Caco-2 (cell line): ENCODE measurements around the gene MPPED1. TPM values are rescaled to one million over a fixed set of nuclear protein-coding genes. Genes with fewer than 3 reads are reported as not detected.

Experiments used
- BruUV-seq: library from RNA; stranded (reverse); fragments of 400-500 nt; replicated peaks from 2 replicates; lab custom pipeline; 2021; lab: Mats Ljungman, UMichigan
- CTCF ChIA-PET: fragments of 300-600 bp; sonication (Branson Sonifier 250); formaldehyde crosslinking; loops from one replicate; lab custom pipeline; 2022; ENCODE audit warnings: antibody characterized with exemption; lab: Charles Lee
- POLR2A ChIA-PET: fragments of 300-600 bp; sonication (Branson Sonifier 250); formaldehyde crosslinking; loops from one replicate; lab custom pipeline; 2022; ENCODE audit warnings: antibody characterized with exemption; lab: Charles Lee
- DNase-seq, 2 experiments: peaks; one replicate each; pipeline versions ENCODE4 v3.0.0 to v3.0.0-alpha.2; 2020 to 2022
- H3K27me3 ChIP-seq: replicated peaks from 2 replicates; pipeline ENCODE4 v1.6.0; 2011; ENCODE audit warnings: low read length; ENCODE audit not compliant: control insufficient read depth, insufficient read depth
- H3K36me3 ChIP-seq: 2 replicates; pipeline ENCODE4 v1.5.1; 2011; ENCODE audit warnings: low read length; ENCODE audit not compliant: control insufficient read depth, insufficient read depth
- H3K4me1 ChIP-seq: fragments of 250-450 bp; sonication (Bioruptor Pico); 2 replicates; pipeline ENCODE4 v1.5.1; 2020; ENCODE audit warnings: mild to moderate bottlenecking
- H3K4me3 ChIP-seq: 2 replicates; pipeline ENCODE4 v1.5.1; 2011; ENCODE audit warnings: low read depth, mild to moderate bottlenecking, control low read depth, low read length
- H3K9me3 ChIP-seq: fragments of 250-450 bp; sonication (Bioruptor Pico); 2 replicates; pipeline ENCODE4 v1.5.1; 2020; ENCODE audit warnings: mild to moderate bottlenecking, moderate library complexity
- H3K27ac Mint-ChIP-seq: one replicate; pipeline ENCODE4 v1.8.0; 2022; ENCODE audit warnings: mixed read lengths; ENCODE audit not compliant: unreplicated experiment
- H3K27me3 Mint-ChIP-seq: one replicate; pipeline ENCODE4 v1.8.0; 2022; ENCODE audit warnings: mixed read lengths; ENCODE audit not compliant: insufficient read depth, unreplicated experiment
- H3K36me3 Mint-ChIP-seq: one replicate; pipeline ENCODE4 v1.8.0; 2022; ENCODE audit warnings: mild to moderate bottlenecking, mixed read lengths; ENCODE audit not compliant: insufficient read depth, unreplicated experiment
- H3K4me1 Mint-ChIP-seq: one replicate; pipeline ENCODE4 v1.8.0; 2022; ENCODE audit warnings: low read depth, mixed read lengths; ENCODE audit not compliant: unreplicated experiment
- H3K4me3 Mint-ChIP-seq: one replicate; pipeline ENCODE4 v1.8.0; 2022; ENCODE audit warnings: mild to moderate bottlenecking, moderate library complexity, mixed read lengths; ENCODE audit not compliant: unreplicated experiment
- H3K9me3 Mint-ChIP-seq: one replicate; pipeline ENCODE4 v1.8.0; 2022; ENCODE audit warnings: mixed read lengths; ENCODE audit not compliant: unreplicated experiment
- intact Hi-C: fragments of 100-400 bp; cut with micrococcal nuclease; formaldehyde crosslinking; loops from one replicate; pipeline ENCODE4 v1.10.0; 2022; ENCODE audit not compliant: unreplicated experiment
- total RNA-seq: library from RNA; stranded (reverse); gene quantifications from 2 replicates; pipeline ENCODE4 v1.2.3, GENCODE V29; 2022
- TF ChIP-seq, protein P1 (sequence below), 2 experiments: fragments of 200-600 bp in 1 of 2; IDR thresholded peaks; 1 replicate in 1 of 2; 2 replicates in 1 of 2; pipeline versions ENCODE4 v1.5.1 to v1.8.0; 2011 to 2022; ENCODE audit warnings: antibody characterized with exemption in 1 of 2, control low read depth in 1 of 2, inconsistent platforms in 1 of 2, low read depth in 1 of 2, low read length in 1 of 2, mild to moderate bottlenecking in 1 of 2, moderate library complexity in 1 of 2; ENCODE audit not compliant: insufficient read depth in 1 of 2, severe bottlenecking in 1 of 2, unreplicated experiment in 1 of 2

Gene MPPED1
- total RNA-seq, 1 experiment from 2014 or later = not detected

GRCh38 chr22:43465291-43466015 is 53.6 kb downstream of the MPPED1 start:
- Mint-ChIP-seq H3K4me3 (no peak overlapping the region), H3K27ac (no peak overlapping the region), H3K4me1 (no peaks in the 10 kb centered on the region), H3K27me3 (peaks cover 39% of the 10 kb centered on the region), H3K9me3 (peaks cover 16% of the 10 kb centered on the region), H3K36me3 (peaks cover 4% of the 10 kb centered on the region)
- ChIA-PET CTCF (no interaction called here), POLR2A (no interaction called here)
- no peaks in the 10 kb centered on the region for H3K4me1 ChIP-seq
- peaks cover 1% of the 10 kb centered on the region; the same call in 1 of the 2 replicates for H3K27me3 ChIP-seq
- H3K36me3 ChIP-seq = no peaks in the 10 kb centered on the region
- no TSS peak for BruUV-seq
- TF ChIP-seq, protein P1, sequence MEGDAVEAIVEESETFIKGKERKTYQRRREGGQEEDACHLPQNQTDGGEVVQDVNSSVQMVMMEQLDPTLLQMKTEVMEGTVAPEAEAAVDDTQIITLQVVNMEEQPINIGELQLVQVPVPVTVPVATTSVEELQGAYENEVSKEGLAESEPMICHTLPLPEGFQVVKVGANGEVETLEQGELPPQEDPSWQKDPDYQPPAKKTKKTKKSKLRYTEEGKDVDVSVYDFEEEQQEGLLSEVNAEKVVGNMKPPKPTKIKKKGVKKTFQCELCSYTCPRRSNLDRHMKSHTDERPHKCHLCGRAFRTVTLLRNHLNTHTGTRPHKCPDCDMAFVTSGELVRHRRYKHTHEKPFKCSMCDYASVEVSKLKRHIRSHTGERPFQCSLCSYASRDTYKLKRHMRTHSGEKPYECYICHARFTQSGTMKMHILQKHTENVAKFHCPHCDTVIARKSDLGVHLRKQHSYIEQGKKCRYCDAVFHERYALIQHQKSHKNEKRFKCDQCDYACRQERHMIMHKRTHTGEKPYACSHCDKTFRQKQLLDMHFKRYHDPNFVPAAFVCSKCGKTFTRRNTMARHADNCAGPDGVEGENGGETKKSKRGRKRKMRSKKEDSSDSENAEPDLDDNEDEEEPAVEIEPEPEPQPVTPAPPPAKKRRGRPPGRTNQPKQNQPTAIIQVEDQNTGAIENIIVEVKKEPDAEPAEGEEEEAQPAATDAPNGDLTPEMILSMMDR (IDR thresholded peaks at IDR 0.05; ENCODE audit: insufficient read depth in 1 of 2, low read depth in 1 of 2, low read length in 1 of 2, severe bottlenecking in 1 of 2, unreplicated experiment in 1 of 2) = no peak
- H3K4me3 ChIP-seq = no peak overlapping the region
- no peak for DNase-seq
- intact Hi-C loops = no loop called here
- no peaks in the 10 kb centered on the region for H3K9me3 ChIP-seq

DNA sequence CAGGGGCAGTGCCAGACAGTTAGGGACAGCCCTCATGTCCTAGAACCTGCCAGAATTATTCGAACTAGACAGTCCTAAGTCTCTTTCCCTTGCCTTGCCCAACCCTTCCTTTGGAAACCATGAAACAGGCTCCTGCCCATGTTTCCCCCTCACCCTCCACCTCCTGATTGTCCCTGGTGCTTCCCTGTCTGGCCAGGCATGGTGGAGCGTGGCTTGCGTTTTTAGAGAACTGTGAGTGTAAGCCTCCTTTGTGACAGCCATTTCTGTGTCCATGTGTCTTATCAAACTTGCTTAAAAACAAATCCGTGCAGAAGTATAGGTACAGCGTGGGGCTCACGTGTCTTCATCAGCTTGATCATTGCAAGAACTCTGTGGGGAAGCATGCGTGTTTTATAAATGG is 54.9 kb downstream of the MPPED1 start:
- Mint-ChIP-seq H3K27me3 (peaks cover 39% of the 10 kb centered on the region), H3K9me3 (peaks cover 16% of the 10 kb centered on the region), H3K4me3 (no peak overlapping the region), H3K4me1 (no peaks in the 10 kb centered on the region), H3K36me3 (peaks cover 4% of the 10 kb centered on the region), H3K27ac (no peak overlapping the region)
- TF ChIP-seq, protein P1 (IDR thresholded peaks at IDR 0.05; ENCODE audit: insufficient read depth in 1 of 2, low read depth in 1 of 2, low read length in 1 of 2, severe bottlenecking in 1 of 2, unreplicated experiment in 1 of 2) = no peak
- DNase-seq = no peak
- Histone ChIP-seq H3K9me3 (no peaks in the 10 kb centered on the region), H3K4me1 (no peaks in the 10 kb centered on the region), H3K4me3 (no peak overlapping the region), H3K27me3 (peaks cover 1% of the 10 kb centered on the region; the same call in 1 of the 2 replicates), H3K36me3 (no peaks in the 10 kb centered on the region)
- intact Hi-C loops = no loop called here
- POLR2A ChIA-PET = no interaction called here
- no TSS peak for BruUV-seq
- CTCF ChIA-PET = no interaction called here

DNA sequence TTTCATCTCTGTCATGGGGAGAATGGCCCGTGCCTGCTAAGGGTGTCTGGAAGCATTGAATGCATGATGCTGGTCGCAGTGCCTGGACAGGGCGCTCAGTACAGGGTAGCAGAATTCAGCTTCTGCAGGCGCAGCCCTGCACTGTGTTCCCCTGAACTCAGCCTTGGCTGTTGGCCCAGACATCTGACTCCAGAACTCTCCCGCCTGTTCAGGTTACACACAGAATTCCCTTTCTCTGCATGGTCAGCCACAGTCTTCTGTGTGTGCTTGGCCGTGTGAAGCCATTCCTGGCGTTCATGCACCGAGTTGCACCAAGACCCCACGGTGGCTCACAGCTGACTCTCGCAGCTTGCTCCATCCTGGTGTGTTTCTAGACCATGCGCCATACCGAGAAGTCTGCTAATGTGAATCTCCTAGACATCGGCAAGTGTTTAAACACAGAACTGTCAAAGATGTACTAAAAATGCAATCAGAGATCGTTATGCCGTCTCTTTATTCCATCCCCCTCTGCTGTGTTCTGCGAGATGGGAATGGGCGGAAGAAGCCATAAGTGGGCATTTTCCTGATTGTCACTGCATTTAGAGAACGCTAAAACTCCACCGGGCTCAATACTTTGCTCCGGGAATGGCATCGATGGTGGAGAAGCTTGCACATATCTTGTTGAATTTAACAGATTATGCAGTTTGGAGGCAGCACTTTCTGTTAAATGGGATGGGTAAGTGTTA is 55.6 kb downstream of the MPPED1 start:
- no TSS peak for BruUV-seq
- CTCF ChIA-PET = no interaction called here

More for the DNA sequence above, 55.6 kb downstream of the MPPED1 start:
- Histone ChIP-seq H3K27me3 (peaks cover 1% of the 10 kb centered on the region; the same call in 1 of the 2 replicates), H3K4me3 (no peak overlapping the region), H3K9me3 (no peaks in the 10 kb centered on the region), H3K36me3 (no peaks in the 10 kb centered on the region), H3K4me1 (no peaks in the 10 kb centered on the region)
- intact Hi-C loops = no loop called here
- Mint-ChIP-seq H3K4me3 (no peak overlapping the region), H3K4me1 (no peaks in the 10 kb centered on the region), H3K36me3 (peaks cover 4% of the 10 kb centered on the region), H3K27me3 (peaks cover 39% of the 10 kb centered on the region), H3K27ac (no peak overlapping the region), H3K9me3 (peaks cover 16% of the 10 kb centered on the region)
- POLR2A ChIA-PET = no interaction called here
- DNase-seq = no peak
- TF ChIP-seq, protein P1 (IDR thresholded peaks at IDR 0.05; ENCODE audit: insufficient read depth in 1 of 2, low read depth in 1 of 2, low read length in 1 of 2, severe bottlenecking in 1 of 2, unreplicated experiment in 1 of 2) = no peak
